RWPE2 (cell line): ENCODE results near the gene FOLR3.

Source experiments
- ATAC-seq: fragments of 200-7000 bp; cut with Tn5 transposase; 3 replicates; pipeline ENCODE4 v1.9.1; 2021; ENCODE audit warnings: low read depth
- DNase-seq: peaks from one replicate; pipeline ENCODE4 v3.0.0-alpha.2; 2020; ENCODE audit warnings: low spot score
- H3K27ac ChIP-seq: fragments of 450-650 bp; 2 replicates; pipeline ENCODE4 v1.5.1; 2017; ENCODE audit warnings: mild to moderate bottlenecking; ENCODE audit not compliant: poor library complexity, severe bottlenecking
- H3K27me3 ChIP-seq: fragments of 250-450 bp; sonication (Bioruptor Pico); 2 replicates; pipeline ENCODE4 v1.5.1; 2021; ENCODE audit warnings: mild to moderate bottlenecking, moderate library complexity; ENCODE audit not compliant: insufficient read depth, poor library complexity, severe bottlenecking
- H3K36me3 ChIP-seq: fragments of 250-450 bp; sonication (Bioruptor Pico); 2 replicates; pipeline ENCODE4 v1.5.1; 2020; ENCODE audit warnings: low read depth, mild to moderate bottlenecking, moderate library complexity
- H3K4me1 ChIP-seq: fragments of 250-450 bp; sonication (Bioruptor Pico); 2 replicates; pipeline ENCODE4 v1.5.1; 2021; ENCODE audit warnings: mild to moderate bottlenecking, moderate library complexity; ENCODE audit not compliant: insufficient read depth, poor library complexity, severe bottlenecking
- H3K4me3 ChIP-seq: fragments of 250-450 bp; sonication (Bioruptor Pico); 2 replicates; pipeline ENCODE4 v1.5.1; 2021; ENCODE audit warnings: mild to moderate bottlenecking, moderate library complexity; ENCODE audit not compliant: severe bottlenecking
- H3K9me3 ChIP-seq: fragments of 250-450 bp; sonication (Bioruptor Pico); 2 replicates; pipeline ENCODE4 v1.5.1; 2021; ENCODE audit warnings: mild to moderate bottlenecking, moderate library complexity; ENCODE audit not compliant: severe bottlenecking
- TF ChIP-seq, protein P1 (sequence below): fragments of 450-650 bp; IDR thresholded peaks from one replicate; pipeline ENCODE4 v1.5.1; 2017; ENCODE audit warnings: mild to moderate bottlenecking, moderate library complexity; ENCODE audit not compliant: poor library complexity, severe bottlenecking

FOLR3 gene

DNA sequence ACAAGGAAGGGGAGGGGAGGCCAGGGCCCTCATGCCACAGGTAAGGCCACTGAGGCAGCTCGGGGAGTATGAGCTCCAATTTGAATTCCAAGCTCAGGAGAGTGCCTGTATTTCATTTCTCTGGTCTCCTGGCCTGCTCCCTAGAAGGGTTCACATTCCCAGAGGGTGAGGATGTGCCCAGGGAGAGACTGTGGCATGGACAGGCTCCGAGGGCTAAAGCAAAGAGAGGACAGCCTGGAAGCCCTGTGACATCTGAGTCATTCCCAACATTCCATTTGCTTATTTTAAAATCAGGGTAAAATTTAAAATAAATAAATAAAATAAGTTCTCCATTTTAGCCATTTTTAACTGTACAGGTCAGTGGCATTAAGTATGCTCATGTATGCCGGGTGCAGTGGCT is 37.8 kb downstream of the FOLR3 start:
- H3K27ac ChIP-seq: peak overlapping the region; percentile 48
- DNase-seq (no peak), ATAC-seq (no peak)
- H3K27me3 ChIP-seq: no peaks in the 10 kb centered on the region
- peaks cover 12% of the 10 kb centered on the region for H3K4me1 ChIP-seq
- H3K4me3 ChIP-seq: no peak overlapping the region
- no peaks in the 10 kb centered on the region for H3K9me3 ChIP-seq
- H3K36me3 ChIP-seq: no peaks in the 10 kb centered on the region
- TF ChIP-seq, protein P1, sequence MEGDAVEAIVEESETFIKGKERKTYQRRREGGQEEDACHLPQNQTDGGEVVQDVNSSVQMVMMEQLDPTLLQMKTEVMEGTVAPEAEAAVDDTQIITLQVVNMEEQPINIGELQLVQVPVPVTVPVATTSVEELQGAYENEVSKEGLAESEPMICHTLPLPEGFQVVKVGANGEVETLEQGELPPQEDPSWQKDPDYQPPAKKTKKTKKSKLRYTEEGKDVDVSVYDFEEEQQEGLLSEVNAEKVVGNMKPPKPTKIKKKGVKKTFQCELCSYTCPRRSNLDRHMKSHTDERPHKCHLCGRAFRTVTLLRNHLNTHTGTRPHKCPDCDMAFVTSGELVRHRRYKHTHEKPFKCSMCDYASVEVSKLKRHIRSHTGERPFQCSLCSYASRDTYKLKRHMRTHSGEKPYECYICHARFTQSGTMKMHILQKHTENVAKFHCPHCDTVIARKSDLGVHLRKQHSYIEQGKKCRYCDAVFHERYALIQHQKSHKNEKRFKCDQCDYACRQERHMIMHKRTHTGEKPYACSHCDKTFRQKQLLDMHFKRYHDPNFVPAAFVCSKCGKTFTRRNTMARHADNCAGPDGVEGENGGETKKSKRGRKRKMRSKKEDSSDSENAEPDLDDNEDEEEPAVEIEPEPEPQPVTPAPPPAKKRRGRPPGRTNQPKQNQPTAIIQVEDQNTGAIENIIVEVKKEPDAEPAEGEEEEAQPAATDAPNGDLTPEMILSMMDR: no peak

DNA sequence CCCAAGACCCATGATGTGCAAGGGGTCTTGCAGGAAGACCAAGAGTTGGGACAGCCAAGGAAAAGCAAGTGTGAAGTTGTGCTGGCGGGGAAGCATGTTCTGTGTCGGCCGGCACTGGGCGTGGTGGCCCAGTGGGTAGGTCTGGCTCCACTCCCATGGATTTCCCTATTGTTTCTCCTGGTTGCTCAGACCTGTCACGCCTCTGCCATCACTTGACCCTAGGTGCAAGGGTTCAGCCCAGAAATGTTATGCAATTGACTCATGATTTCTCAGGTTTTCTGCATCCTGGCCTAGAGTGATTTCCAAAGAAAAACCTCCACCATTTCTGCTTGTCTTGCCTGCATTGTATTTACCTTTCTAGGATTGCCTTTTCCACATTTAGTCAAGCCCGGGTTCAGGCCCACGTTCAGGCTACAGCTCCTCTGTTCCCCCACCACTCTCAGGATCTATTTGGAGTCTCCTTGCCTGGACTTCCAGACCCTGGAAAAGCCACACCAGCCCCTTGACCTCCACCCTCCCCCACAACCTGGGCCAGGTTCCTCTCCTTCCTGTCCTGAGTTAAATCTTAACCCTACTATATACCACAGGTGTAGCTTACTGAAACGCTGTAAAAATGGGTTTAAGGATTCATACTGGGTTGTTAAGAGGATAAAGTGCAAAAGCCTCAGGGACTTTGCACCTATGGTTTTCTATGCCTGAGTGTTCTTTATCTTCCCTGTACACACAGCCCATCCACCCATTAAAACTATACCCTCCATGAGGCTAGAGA is 39.0 kb downstream of the FOLR3 start:
- ATAC-seq: peak; percentile 64
- TF ChIP-seq, protein P1: no peak
- Histone ChIP-seq H3K36me3 (no peaks in the 10 kb centered on the region), H3K4me1 (peaks cover 10% of the 10 kb centered on the region), H3K4me3 (no peak overlapping the region), H3K27ac (peak overlapping the region; percentile 48), H3K27me3 (no peaks in the 10 kb centered on the region), H3K9me3 (no peaks in the 10 kb centered on the region)
- DNase-seq: no peak

DNA sequence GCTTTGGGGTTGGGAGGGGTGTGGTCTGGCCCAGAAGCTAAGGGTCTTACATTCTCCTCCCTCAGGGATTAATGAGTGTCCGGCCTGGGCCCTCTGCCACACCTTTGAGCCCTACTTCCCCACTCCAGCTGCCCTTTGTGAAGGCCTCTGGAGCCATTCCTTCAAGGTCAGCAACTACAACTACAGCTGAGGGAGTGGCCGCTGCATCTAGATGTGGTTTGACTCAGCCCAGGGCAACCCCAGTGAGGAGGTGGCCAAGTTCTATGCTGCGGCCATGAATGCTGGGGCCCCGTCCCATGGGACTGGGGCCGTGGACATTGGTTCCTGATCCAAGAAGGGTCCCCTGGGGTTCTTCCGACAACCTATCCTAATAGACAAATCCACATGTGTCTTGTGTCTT is 42.1 kb downstream of the FOLR3 start:
- Histone ChIP-seq H3K27ac (no peak overlapping the region), H3K9me3 (no peaks in the 10 kb centered on the region), H3K4me3 (no peak overlapping the region), H3K36me3 (no peaks in the 10 kb centered on the region), H3K27me3 (no peaks in the 10 kb centered on the region), H3K4me1 (peaks cover 20% of the 10 kb centered on the region)
- DNase-seq (no peak), ATAC-seq (no peak)
- TF ChIP-seq, protein P1: no peak

DNA sequence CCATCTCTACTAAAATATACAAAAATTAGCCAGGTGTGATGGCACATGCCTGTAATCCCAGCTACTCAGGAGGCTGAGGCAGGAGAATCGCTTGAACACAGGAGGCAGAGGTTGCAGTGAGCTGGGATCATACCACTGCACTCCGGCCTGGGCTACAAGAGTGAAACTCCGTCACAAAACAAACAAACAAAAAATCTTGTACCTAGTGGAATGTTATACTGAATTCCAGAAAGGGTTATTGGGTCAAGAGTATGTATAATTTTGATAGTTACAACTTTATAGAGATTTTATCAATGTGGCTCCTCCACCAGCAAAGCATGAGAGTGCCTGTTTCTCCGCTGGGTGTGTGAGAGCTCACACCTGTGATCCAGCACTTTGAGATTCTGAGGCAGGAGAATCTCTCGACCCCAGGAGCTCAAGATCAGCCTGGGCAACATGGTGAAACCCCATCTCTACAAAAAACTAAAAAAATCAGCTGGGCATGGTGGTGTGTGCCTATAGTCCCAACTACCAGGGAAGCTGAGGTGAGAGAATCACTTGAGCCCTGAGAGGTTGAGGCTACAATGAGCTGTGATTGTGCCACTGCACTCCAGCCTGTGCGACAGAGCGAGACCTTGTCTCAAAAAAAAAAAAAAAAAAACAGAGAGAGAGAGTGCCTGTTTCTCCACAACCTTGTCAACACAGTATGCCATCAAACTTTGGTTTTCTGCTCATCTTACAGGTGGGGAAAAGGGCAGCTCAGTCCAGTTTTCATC is 43.7 kb downstream of the FOLR3 start:
- Histone ChIP-seq H3K9me3 (no peaks in the 10 kb centered on the region), H3K27me3 (no peaks in the 10 kb centered on the region), H3K27ac (no peak overlapping the region), H3K4me1 (peaks cover 17% of the 10 kb centered on the region), H3K36me3 (no peaks in the 10 kb centered on the region), H3K4me3 (no peak overlapping the region)
- DNase-seq (no peak), ATAC-seq (no peak)
- TF ChIP-seq, protein P1: no peak
